ENCODE results near the gene SGCA.

SGCA gene

DNA sequence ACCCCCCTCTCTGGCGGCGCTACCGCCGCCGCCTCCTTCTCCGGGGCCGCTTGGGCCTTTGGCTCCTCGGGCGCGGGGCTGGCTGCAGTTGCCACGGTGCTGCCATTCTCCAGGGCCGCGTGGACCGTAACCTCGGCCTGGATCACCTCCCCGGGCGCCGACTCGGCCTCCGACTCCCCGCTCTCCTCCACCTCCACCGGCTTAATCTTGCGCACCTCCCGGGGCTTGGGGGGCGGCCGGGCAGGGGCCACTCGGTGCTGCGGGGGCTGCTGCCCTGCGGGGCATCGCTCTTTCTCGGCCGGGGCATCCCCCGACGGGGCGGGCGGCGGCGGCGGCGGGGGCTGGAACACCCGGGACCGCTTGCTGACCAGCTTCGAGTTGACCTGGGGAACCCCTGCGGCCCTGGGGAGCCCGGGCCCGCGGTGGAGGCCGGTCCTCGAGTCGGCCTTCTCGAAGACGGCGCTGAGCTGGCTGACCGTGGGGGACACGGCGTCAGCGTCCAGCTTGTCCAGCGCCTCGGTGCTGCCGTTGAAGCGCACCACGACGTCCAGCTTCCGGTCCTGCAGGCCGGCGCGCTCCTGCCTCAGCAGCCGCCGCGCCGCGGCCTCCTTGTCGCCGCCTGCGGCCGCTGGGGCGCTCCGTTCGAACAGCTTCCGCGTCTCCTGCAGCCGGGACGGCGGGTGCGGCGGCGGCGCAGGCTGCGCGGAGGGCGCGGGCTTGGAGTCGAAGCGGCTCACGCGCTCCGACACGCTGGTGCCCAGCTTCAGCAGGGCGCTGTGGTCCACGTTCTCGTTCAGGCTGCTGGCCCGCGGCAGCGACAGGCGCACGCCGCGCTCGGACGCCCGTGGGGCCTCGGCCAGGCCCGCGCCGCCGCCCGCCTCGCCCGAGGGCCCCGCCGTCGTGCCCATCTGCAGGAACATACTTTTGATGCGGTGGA is 16.1 kb upstream of the SGCA start:
- DNase-seq (ENCODE audit: low spot score), result peak; percentile 61

DNA sequence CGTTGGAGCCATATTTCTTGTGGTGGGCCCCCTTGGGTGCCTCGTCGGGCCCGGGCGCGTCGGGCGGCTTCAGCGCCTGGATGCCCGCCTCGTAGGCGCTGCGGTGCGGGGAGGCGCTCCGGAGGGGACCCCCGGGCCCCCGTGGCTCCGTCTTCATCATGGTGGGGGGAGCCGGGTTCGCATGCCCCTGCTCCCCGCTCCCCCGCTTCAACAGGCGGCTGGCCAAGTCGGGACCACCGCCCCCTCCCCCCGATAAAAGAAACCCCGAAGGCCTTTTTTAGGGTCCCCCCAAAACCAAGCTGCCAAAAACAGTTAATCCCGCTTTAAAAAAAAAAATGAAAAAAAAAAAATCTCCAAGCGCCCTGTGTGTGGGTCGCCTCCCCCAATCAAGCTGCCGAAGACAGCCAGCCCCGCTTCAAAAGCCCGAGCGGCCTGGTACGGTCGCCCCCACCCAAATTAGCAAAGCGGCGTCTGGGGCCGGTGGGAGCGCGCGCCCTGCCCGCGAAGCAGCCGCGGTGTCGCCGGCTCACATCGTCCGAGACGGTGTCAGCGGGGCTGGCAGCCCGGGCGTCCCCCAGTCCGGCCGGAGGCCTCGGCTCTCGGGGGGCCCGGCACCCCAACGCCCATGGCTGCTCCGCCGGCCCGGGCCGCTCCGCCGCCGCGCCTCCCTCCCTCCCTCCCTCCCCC is 15.3 kb upstream of the SGCA start, which contains the start of gene PPP1R9B:
Gene PPP1R9B (minus strand): TSS at position 324 of the 687 bp plus-strand sequence. CDS start 164 bp downstream, at position 160.
- no peak for DNase-seq (ENCODE audit: low spot score)

- peak; percentile 94 for DNase-seq (ENCODE audit: low spot score)
Observed at GRCh38 chr17:50151041-50151936, 14.5 kb upstream of the SGCA start.

- DNase-seq (ENCODE audit: low spot score), result peak; percentile 82
Observed at GRCh38 chr17:50151937-50152547, 13.8 kb upstream of the SGCA start.

- DNase-seq (ENCODE audit: low spot score), result no peak
Observed at GRCh38 chr17:50152736-50153135, 13.1 kb upstream of the SGCA start.

- DNase-seq (ENCODE audit: low spot score), result peak; percentile 57
Observed at GRCh38 chr17:50153650-50154575, 11.9 kb upstream of the SGCA start.

DNA sequence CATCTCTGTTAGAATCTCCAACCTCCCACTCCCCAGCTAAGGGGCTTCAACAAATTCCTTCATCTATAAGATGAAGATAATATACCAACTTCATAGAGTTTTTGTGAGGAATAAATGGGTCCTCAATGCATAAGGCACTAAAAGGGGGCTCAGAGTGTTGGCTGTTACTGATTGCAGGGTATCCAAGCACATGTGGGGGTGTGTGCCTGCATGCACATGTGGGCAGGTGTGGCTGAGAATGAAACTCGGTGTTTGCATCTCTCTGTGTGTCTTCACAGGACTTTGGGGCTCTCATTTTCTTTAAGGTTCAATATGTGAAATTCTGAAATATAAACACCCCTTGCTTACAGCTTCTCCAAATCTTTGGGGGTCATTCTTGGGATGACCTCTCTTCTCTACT is 11.2 kb upstream of the SGCA start:
- no peak for DNase-seq (ENCODE audit: low spot score)

GRCh38 chr17:50155115-50155819 is 10.5 kb upstream of the SGCA start:
- peak; percentile 42 for DNase-seq (ENCODE audit: low spot score)

DNA sequence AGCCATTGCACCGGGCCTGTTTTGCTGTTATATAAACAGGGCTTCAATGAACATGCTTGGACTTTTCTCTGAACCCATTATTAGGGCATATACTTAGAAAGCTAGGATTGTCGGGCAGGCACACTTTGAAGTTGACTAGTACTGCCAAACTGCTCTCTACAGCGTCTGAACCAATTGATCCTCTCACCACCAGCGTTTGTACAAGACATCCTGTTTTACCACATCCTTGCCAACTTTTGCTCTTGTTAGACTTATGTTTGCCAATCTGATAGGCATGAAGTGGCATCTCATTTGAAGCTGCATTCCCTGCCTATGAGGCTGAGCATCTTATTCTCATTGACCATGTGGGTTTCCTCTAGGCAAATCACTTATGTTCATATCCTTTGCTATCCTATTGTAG is 7.9 kb upstream of the SGCA start:
- no peak for DNase-seq (ENCODE audit: low spot score)

GRCh38 chr17:50161023-50161910 is 4.5 kb upstream of the SGCA start:
- peak; percentile 99 for DNase-seq (ENCODE audit: low spot score)

DNA sequence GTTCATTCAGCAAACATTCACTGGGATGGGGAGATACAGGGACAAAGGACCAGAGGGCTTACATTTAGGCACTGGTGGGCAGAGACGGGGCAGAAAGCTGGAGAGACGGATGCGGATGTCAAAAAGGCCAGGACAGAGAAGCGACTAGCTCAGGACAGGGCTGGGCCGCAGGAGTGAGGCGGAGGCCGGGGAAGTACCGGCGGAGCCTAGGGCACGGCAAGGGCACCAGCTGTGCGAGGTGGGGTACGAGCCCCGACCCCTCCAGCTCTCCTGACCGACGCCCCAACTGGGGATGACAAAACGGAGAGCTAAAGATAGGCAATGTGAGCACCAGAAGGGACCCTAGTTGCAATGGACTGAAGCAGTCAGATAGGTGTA is 3.9 kb upstream of the SGCA start:
- DNase-seq (ENCODE audit: low spot score), result no peak

DNA sequence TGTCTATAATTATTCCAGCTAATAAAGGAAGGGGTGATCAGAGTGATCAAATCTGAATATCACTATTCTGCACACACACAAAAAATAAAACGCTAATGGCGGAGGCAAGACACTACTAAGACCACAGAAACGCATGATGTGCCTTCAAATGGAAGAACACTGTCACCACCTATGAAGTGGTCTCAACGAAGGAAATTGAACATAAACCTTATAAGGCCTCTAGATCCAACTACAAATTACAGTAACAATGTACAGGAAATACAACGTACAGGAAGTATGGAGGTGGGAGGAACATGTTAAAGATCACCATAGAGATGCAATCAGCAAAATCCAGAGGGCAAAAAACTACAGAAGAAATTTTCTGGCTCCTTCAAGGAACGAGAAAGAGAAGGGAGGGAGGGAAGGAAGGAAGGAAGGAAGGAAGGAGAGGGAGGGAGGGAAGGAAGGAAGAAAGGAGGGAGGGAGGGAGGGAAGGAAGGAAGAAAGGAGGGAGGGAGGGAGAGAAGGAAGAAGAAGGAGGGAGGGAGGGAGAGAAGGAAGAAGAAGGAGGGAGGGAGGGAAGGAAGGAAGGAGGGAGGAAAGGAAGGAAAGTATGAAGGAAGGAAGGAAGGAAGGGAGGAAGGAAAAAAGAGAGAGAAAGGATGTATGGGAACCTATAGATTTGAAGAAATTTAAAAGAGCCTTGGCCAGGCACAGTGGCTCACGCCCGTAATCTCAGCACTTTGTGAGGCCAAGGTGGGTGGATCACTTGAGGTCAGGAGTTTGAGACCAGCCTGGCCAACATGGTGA is 3.1 kb upstream of the SGCA start:
- no peak for DNase-seq (ENCODE audit: low spot score)

- no peak for DNase-seq (ENCODE audit: low spot score)
Observed at GRCh38 chr17:50163843-50164696, 1.7 kb upstream of the SGCA start.

GRCh38 chr17:50164697-50164988 is 1.2 kb upstream of the SGCA start:
- DNase-seq (ENCODE audit: low spot score), result no peak

GRCh38 chr17:50165066-50165465 is 739 bp upstream of the SGCA start:
- DNase-seq (ENCODE audit: low spot score), result no peak

GRCh38 chr17:50165466-50165865 is 339 bp upstream of the SGCA start:
- no peak for DNase-seq (ENCODE audit: low spot score)

GRCh38 chr17:50166518-50167181 is 845 bp downstream of the SGCA start:
- DNase-seq (ENCODE audit: low spot score), result no peak
